NCI-H128 (cell line): ENCODE data around the gene PRR15.
"Not testable (repeated sequence)": the region's sequence is repeated elsewhere in the genome, so short reads cannot be mapped to it uniquely, and the experiment has no call there.

Experiments
- DNase-seq: peaks from one replicate; lab custom pipeline; 2025; ENCODE audit not compliant: unreplicated experiment; lab: John Stamatoyannopoulos, UW

The PRR15 gene, protein sequence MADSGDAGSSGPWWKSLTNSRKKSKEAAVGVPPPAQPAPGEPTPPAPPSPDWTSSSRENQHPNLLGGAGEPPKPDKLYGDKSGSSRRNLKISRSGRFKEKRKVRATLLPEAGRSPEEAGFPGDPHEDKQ

DNA sequence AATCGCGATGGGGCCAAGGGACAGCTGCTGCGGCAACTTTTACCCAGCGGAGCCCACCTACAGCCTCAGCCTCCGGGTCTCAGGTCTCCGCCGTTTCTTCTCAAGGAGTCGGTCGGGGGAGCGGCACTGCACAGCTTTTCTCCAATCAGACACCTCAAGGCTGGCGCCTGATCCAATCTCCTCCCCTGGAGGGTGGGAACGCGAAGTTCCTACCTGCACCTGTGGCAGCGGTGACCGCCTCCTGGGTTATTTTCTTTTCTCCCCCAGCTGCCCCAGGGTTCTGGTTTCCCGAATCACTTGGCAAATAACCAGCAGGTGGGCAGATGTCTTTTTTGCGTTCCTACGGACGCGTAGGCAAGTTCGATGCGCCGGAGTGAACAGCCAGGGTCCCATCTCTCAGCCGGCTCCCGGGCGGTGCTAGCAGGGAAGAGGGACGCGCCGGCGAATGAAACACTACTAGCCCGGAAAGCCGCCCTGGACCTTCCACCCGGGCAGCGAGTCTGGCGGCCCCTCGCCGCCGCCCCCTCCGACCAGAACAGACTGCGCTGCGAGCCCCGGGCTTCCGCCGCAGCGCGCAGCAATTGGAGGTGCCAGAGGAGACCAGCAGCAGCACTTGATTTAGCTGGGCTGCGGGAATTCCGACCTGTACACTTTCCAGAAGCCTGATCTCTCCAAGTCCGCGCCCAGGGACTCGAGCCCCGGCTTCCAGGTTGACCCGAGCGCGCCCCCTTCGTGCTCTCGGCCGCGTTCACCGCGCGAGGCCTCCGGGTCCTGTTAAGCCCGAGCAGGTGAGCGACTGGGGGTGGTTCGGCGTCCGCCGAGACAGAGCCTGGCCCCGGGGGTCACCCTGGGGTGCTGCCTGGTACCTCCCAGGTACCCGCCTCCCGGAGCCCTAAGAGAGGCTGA lies at the start of gene PRR15:
PRR15 (plus strand) TSS at position 246 of the 906 bp plus-strand sequence. CDS start 2,495 bp downstream, outside the sequence.
- peak; percentile 38 for DNase-seq

DNA sequence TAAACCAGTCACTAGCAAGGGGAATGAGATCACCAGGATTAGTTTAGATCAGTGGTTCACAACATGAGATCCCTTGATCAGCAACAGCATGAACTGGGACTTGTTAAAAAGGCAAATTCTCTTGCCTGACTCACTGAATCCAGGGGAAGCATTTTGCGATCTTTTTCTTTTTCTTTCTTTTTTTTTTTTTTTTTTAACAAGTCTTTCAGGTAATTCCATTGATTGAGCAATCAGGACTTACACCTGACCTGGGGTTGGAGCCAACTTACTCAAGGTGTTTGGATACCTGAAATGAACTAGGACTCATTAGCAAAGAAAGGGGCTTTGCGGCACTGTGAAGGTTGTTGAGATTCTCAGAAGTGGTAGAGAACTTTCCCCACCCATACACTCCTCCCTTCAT lies 47.1 kb upstream of the PRR15 start:
- DNase-seq = no peak

DNA sequence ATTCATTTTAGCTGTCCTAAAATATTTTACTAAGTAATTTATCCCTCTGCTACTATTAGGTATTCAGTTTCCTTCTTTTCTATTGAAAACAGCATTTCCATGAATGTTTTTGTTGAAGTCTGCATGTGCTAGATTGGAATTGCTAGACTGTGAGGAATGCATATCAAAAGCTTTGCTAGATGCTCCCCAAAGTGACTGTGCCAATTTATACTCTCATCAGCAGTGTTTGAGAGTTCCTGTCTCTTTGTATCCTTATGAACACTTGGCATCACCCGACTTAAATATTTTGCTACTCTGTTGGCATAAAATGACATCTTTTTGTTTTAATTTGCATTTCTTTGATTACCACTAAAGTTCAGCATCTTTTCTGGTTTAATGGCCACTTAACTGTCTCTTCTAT lies 45.0 kb upstream of the PRR15 start:
- no peak for DNase-seq

DNA sequence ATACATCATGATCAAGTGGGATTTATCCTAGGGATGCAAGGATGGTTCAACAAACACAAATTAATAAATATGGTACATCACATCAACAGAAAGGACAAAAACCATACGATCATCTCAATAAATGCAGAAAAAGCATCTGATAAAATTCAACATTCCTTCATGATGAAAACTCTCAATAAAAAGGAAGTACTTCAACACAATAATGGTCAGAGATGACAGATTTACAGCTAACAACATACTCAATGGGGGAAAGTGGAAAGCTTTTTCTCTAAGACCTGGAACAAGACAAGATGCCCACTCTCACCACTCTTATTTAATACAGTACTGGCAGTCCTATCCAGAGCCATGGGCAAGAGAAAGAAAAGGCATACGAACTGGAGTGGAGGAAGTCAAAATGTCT lies 39.9 kb upstream of the PRR15 start:
- no peak for DNase-seq

DNA sequence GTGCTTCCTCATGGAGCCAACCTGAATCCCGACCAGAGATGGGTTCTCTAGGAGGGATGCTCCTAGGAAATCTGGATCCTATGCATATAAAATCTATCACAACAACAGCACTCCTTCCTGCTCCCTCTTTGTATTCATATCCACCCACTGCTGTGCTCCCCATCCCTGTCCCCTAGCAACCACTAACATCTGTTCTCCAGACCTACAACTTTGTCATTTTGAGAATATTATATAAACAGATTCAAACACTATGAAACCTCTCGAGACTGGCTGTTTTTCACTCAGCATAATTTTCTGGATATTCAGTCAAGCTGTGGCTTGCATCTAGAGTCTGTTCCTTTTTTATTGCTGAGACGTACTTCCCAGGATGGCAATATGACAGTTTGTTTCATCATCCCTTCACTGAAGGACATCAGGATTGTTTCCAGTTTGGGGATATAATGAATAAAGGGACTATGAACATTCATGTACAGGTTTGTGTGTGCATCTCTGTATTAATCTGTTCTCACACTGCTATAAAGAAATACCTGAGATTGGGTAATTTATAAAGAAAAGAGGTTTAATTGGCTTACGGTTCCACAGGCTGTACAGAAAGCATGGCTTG lies 36.0 kb upstream of the PRR15 start:
- no peak for DNase-seq

DNA sequence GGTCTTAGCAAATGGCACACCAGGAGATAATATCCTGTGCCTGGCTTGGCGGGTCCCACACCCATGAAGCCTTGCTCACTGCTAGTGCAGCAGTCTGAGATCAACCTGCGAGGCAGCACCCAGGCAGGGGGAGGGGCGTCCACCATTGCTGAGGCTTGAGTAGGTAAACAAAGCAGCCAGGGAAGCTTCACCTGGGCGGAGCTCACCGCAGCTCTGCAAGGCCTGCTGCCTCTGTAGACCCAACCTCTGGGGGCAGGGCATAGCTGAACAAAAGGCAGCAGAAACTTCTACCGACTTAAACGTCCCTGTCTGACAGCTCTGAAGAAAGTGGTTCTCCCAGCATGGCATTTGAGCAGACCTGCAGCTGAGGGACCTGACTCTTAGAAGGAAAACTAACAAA lies 35.1 kb upstream of the PRR15 start:
- not testable (repeated sequence) for DNase-seq

DNA sequence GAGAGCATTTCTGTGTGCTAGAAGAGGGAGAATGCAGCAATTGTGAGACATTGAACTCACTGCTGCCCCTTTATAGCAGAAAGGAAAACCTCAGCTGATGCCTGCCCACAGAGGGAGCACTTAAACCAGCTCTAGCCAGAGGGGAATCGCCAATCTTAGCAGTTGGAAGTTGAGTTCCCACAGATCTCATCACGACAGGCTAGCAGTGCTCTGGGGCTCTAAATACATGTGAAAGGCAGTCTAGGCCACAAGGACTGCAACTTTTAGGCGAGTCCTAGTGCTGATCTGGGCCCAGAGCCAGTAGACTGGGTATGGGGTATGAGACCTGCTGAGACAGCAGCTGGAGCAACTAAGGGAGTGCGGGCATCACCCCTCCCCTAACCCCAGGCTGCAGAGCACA lies 25.2 kb upstream of the PRR15 start:
- no peak for DNase-seq

DNA sequence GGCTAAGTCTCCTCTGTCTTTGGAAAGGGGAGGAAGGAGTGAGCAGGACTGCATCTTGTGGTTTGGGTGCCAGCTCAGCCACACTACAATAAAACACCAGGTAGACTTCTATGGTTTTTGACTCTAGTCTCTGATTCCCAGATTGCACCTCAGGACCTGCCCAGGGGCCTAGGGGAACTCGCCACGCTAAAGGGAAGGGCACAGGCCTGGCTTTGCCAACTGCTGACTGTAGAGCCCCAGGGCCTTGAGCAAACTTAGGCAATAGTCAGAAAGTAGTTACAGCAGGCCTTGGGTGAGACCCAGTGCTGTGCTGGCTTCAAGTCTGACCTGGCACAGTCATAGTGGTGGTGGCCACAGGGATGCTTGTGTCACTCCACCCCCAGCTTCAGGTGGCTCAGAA lies 24.2 kb upstream of the PRR15 start:
- DNase-seq = no peak

DNA sequence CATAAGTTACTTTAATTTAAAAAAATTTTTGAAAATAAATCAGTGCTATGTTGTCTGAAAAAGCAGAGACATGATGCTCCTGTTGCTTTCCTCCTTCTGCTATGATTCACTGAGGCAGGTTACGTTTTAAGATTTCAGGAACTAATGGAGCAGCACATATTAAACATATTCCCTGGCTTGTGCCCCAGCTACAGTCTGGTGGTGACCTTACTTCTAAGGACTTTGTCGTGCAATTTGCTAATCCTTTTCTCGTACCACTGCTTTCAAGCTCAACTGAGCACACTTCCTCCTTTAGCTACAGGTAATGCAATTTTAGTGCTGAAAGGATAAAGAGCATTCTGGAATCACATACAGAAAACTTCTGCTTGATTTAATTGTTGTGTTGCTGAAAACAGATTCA lies 16.2 kb upstream of the PRR15 start:
- DNase-seq = no peak

DNA sequence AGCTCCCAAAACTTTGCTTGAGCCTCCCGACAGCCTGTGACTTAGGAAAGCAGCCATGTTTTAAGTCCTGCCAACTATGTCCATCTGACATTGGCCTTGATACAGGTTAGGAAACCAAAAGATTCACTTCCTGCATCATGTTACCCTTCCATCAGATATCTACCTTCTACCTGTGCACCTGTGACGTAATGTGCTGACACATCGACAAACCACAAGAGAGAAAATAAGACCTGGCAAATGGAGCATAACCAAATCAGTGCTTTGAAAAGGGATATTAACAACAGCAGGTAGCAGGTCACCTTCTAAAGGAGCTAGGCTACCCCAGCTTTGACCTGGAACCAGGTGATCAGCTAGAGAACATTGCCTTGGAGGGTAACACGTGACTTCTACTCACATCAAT lies 14.8 kb upstream of the PRR15 start:
- DNase-seq = no peak

DNA sequence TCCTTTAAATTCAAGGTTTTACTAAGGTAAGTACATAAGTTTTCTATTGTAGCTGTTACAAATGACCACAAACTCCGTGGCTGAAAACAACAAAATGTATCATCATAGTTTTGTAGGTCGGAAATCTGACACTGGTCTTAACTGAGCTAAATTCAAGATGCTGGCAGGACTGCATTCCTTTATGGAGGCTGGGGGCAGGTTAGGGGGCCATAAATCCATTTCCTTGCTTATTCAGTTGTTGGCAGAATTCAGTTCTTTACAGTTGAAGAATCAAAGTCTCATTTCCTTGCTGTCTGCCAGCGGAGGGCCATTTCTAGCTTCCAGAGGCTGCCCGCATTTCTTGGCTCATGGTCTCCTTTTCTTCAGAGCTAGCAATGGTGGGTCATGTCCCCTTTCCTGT lies 11.2 kb upstream of the PRR15 start:
- DNase-seq = no peak

DNA sequence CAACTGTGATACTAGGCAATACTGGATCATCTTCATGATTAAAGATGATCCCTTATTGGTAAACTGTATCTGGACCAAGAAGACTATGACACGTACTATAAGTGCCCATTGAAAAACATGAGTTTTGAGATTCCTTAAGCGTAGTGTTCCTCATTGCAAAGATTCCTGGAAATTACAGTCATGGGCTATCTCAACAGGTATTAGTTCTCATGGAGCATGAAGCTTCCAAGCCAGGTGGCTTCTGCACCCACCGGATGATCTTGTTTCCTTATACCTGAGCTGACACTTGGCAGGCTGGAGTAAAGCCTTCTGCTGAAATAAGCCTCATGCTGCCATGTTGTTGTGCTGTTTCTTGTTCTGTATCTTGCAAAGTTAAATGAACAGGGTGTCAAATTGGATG lies 8.6 kb upstream of the PRR15 start:
- no peak for DNase-seq

DNA sequence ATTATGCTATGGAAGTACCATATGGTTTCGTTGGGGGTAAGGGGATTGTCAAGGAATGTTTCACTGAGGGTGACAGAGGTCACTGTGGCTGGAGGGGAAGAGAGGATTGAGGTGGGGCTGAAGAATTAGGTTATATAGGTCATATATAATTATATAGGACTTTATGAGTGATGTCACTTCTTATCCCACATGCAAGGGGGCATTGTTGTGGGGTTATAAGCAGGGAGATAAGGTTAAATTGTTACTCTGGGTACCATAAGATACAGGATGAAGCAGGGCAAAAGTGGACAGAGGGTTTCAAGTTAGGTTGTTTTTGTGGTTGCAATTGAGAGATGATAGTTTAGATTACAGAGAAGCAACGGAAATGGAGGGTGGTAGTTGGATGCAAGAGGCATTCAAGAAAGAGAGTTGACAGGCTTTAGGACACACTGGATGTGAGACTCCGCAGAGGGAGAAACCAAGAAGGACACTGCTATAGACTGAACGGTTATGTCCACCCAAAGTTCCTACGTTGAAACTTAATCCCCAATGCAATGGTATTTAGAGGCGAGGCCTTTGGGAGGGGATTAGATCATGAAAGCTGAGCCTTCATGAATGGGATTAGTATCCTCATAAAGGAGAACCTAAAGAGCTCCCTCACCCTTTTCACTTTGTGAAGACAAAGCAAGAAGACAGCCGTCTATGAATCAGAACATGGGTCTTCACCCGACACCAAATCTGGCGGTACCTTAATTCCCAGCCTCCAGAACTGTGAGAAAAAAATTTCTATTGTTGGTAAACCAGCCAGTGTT lies 7.0 kb upstream of the PRR15 start:
- DNase-seq = no peak

DNA sequence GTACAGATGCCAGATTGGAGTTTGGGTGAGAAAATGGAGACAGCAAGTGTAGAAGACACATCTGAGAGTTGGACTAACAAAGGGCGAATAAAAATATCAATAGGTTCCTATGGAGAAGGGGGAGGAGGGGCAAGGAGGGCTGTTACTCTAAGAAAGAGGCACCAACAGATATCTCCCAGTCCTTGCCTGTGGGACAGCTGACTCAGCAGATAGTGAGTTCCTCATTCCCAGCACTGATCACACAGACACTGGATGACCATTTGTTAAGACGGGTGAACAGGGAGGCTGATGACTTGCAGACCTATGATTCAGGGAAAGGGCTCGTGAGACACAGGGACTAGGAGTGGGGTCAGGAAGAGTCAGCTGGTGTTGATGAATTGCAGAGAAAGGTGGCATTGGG lies 5.7 kb upstream of the PRR15 start:
- no peak for DNase-seq

DNA sequence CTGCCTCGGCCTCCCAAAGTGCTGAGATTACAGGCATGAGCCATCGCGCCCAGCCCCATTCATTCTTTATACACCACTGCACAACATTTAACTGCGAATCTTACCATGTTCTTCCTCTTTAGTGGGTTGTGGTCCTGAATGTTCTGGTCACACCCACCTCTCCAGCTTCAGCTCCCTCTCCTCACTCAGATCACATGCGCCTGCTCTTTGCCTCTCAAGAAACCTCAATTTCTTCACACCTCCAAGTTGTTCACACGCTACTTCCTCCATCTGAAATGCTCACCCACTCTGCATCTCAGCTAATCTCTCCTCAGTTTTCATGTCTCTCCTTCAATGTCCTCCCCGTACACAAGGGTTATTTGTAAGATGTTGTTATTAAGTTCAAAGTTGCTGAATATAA lies 2.4 kb upstream of the PRR15 start:
- no peak for DNase-seq

DNA sequence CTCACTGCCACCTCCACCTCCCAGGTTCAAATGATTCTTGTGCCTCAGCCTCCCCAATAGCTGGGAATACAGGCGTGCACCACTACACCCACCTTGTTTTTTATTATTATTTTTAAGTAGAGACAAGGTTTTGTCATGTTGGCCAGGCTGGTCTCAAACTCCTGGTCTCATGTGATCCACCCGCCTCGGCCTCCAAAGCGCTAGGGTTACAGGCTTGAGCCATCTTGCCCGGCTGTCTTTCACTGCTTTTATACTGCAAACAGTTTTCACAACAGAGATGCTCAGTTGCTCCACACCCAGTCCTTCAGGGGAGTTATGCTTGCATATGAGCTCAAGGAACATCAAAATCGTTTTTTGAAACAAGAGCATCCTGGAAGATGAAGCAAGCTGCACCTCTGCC lies 1.3 kb upstream of the PRR15 start:
- no peak for DNase-seq

DNA sequence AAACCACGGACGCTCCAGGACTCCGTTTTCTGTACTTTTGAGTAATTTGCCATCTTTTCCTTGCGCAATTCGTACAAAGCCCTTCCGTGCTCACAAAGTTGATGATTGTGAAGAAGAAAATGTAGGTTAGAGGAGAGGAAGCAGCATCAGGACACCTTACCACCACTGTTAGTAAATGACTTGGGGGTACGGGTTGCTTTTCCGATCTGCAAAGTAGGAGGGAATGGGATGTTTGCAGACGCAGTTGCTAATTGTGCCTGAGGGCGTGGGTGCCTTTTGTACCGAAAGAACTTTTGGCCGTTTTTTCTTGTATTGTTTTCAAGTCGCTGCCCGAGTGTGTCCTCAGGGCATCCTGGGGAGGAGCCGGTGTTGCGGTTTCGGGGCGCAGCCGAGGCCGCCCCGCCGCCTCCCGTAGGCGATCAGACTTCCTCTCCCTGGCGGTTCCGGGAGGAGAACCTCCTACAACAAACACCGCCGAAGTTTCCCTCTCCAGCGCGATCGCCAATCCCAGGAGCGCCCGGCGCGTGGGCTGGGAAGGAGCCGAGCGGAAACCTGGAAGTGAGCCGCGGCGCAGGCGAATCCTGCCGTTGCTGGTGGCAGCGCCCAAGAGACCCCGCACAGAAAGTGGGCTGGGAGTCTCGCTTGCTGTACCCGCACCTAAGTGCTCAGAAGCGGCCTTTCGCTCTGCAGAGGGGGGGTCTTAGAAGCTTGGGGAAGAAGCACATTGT lies 1.0 kb downstream of the PRR15 start:
- DNase-seq = no peak

DNA sequence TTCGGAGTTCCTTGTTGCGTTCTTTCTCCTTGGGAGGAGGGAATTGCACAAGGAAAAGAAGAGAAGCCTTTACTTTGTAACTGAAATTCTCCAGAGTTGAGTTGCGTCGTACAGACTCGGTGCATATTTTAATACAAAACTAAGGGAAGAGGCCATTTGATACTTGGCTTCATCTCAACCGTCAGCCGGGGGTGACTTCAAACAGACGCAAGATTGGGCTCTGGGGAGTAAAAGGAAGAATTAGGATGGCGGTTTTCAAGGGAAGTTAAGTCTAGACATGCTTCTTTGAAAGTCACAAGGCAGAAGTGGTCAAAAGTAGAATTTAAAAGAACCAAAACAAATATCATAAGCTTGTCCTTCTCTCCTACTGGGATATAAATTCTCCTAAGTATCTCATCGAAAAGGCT lies 1.6 kb downstream of the PRR15 start:
- no peak for DNase-seq

DNA sequence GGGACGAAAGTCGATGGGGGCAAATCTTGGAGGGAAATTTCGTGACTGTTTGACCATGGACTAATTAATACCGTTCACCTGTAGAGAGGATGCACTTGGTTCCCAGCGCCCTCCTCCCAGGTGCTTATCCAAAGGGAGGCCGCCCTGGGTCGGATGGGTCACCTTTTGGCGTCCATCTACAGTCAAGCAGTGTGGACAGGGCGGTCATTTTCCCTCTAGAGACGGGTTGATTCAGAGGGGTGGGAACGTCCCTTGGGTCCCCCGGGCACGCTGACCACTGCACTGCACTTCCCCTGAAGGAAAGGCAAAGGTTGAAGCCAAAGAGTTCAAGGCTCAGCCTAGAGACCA lies 2.0 kb downstream of the PRR15 start:
- no peak for DNase-seq

DNA sequence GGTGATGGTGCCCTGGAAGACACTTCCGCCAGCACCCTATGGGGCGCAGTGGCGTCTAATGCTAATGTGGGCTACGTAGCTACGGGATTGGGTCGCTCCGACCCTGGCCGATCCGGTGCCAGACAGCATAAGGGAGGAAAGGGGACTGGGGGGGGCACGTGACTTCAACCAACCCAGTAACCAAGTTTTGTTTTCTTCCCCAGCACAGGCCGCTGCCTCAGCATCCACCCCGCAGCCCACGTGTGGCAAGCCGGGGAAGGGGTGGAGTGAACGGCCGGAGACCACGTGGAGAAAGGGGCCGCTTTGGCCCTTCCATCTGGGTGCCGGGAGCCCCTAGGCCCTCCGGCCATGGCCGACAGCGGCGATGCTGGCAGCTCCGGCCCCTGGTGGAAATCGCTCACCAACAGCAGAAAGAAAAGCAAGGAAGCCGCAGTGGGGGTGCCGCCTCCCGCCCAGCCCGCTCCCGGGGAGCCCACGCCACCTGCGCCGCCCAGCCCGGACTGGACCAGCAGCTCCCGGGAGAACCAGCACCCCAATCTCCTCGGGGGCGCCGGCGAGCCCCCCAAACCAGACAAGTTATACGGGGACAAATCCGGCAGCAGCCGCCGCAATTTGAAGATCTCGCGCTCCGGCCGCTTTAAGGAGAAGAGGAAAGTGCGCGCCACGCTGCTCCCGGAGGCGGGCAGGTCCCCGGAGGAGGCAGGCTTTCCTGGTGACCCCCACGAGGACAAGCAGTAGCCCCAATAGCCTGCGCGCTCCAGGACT lies 2.5 kb downstream of the PRR15 start:
- no peak for DNase-seq
